Sciatic nerve (tissue), 2 donors: Measurements from ENCODE around the gene TAMM41. TPM values are rescaled to one million over a fixed set of nuclear protein-coding genes. Genes with fewer than 3 reads are reported as not detected.
"Not testable (repeated sequence)": the region's sequence is repeated elsewhere in the genome, so short reads cannot be mapped to it uniquely, and the experiment has no call there.

Source experiments
- ATAC-seq: fragments of 200-7000 bp; cut with Tn5 transposase; one replicate; pipeline ENCODE4 v1.9.1; 2020; ENCODE audit warnings: mild to moderate bottlenecking, moderate library complexity
- DNase-seq: peaks from one replicate; pipeline ENCODE4 v3.0.0-alpha.2; 2020; ENCODE audit warnings: low spot score
- intact Hi-C: fragments of 100-400 bp; cut with DNase I; formaldehyde crosslinking; loops from one replicate; pipeline ENCODE4 v1.14.2; 2022
- total RNA-seq: library from RNA; stranded (reverse); fragmentation: NEBNext Ultra II Directional; extraction: Animal tissue kit (Norgen Biotek cat#: 25700); gene quantifications from one replicate; pipeline ENCODE4 v1.2.1, GENCODE V29; 2021
- donor health status: DM: no; HTN: no; CAD: no.
- donor health status: DM: no; HTN: no; CAD: no.

Gene TAMM41
- total RNA-seq, 1 donor from 2014 or later = 30.6 TPM

- DNase-seq (no peak), ATAC-seq (peak; percentile 51)
- intact Hi-C loops = no loop called here
These were observed 72.3 kb downstream of the TAMM41 start for GRCh38 chr3:11774296-11774877.

- intact Hi-C loops, DNase-seq, ATAC-seq: not testable (repeated sequence)
These were observed 74.8 kb downstream of the TAMM41 start for GRCh38 chr3:11771931-11772330.

- intact Hi-C loops = no loop called here
- DNase-seq = peak; percentile 75
- ATAC-seq = peak; percentile 94
These were observed 76.0 kb downstream of the TAMM41 start for GRCh38 chr3:11770477-11771391.

GRCh38 chr3:11769704-11770476, 76.8 kb downstream of the TAMM41 start:
- ATAC-seq = peak; percentile 54
- no peak for DNase-seq

GRCh38 chr3:11768604-11769003, 78.1 kb downstream of the TAMM41 start:
- ATAC-seq (no peak), DNase-seq (no peak)
- intact Hi-C loops = no loop called here

More at GRCh38 chr3:11769704-11770476, 76.8 kb downstream of the TAMM41 start:
- intact Hi-C loops = no loop called here

- intact Hi-C loops = no loop called here
- DNase-seq (no peak), ATAC-seq (no peak)
These were observed 81.7 kb downstream of the TAMM41 start for GRCh38 chr3:11764931-11765363.

- intact Hi-C loops = no loop called here
- ATAC-seq (no peak), DNase-seq (no peak)
These were observed 86.7 kb downstream of the TAMM41 start for GRCh38 chr3:11759996-11760395.

GRCh38 chr3:11757929-11758328, 88.8 kb downstream of the TAMM41 start:
- intact Hi-C loops = no loop called here
- no peak for ATAC-seq
- DNase-seq = no peak

GRCh38 chr3:11757441-11757875, 89.2 kb downstream of the TAMM41 start:
- intact Hi-C loops = no loop called here
- ATAC-seq = no peak
- no peak for DNase-seq

GRCh38 chr3:11755276-11755675, 91.4 kb downstream of the TAMM41 start:
- DNase-seq (no peak), ATAC-seq (no peak)
- intact Hi-C loops = no loop called here

GRCh38 chr3:11752254-11752653, 94.4 kb downstream of the TAMM41 start:
- DNase-seq, ATAC-seq, intact Hi-C loops: not testable (repeated sequence)

- DNase-seq, intact Hi-C loops, ATAC-seq: not testable (repeated sequence)
These were observed 98.4 kb downstream of the TAMM41 start for GRCh38 chr3:11748306-11748705.

Other genes starting within 250 kb of the TAMM41 start
- 96.5 TPM for gene VGLL4, start 203.0 kb downstream of the TAMM41 start, total RNA-seq
- 3.9 TPM for gene SYN2, start 157.5 kb upstream of the TAMM41 start, total RNA-seq